Measurements from ENCODE around the gene SMIM10L2A. TPM values are rescaled to one million over a fixed set of nuclear protein-coding genes. Genes with fewer than 3 reads are reported as not detected.
"Not testable (repeated sequence)": the region's sequence is repeated elsewhere in the genome, so short reads cannot be mapped to it uniquely, and the experiment has no call there.

Gene SMIM10L2A
- total RNA-seq, 1 experiment from 2014 or later, result 18.3 TPM

DNA sequence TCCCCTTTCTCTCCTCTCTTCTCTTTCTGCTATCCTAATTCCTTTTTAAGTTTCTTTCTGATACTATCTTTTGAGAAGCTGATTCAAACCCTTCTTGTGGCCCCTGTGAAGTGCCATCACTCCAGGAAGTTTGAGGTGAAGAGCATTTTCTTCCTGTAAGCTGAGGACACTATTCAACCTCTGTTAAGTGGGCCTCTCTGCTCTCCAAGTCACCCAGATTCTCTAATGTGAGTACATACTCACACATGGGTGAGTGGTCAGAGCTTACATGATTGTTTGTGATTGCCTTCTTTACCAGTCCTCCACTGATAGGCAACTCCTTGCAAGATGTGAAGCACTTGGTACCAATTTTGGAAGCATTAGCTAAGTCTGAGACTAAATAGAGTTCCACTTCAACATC, 18.4 kb upstream of the SMIM10L2A start:
- Histone ChIP-seq H3K79me2 (ENCODE audit: insufficient read depth, low read length) (no peaks in the 10 kb centered on the region), H2BK12ac (ENCODE audit: insufficient read length, low read depth, low read length) (no peak overlapping the region), H4K20me1 (ENCODE audit: control insufficient read depth, insufficient read depth, insufficient read length) (no peaks in the 10 kb centered on the region), H3K9me3 (ENCODE audit: control insufficient read depth, low read depth, low read length) (peaks cover 36% of the 10 kb centered on the region), H3K14ac (ENCODE audit: insufficient read depth, low read length) (no peak overlapping the region), H3K79me1 (ENCODE audit: insufficient read depth, low read depth, low read length, poor library complexity, severe bottlenecking) (no peaks in the 10 kb centered on the region), H3K18ac (ENCODE audit: insufficient read length, low read depth, low read length) (no peak overlapping the region), H3K56ac (ENCODE audit: insufficient read length, low read depth, low read length) (no peak overlapping the region), H3K4ac (ENCODE audit: low read depth, low read length) (no peak overlapping the region), H2AFZ (ENCODE audit: low read length) (no peak overlapping the region), H3K23ac (ENCODE audit: insufficient read length, low read depth, low read length) (no peak overlapping the region), H4K91ac (ENCODE audit: insufficient read length, low read depth, low read length) (no peak overlapping the region), H3K4me1 (ENCODE audit: insufficient read depth, low read length) (no peaks in the 10 kb centered on the region), H4K5ac (ENCODE audit: insufficient read length, low read depth, low read length) (no peak overlapping the region), H3K27me3 (ENCODE audit: insufficient read depth, low read length) (no peaks in the 10 kb centered on the region), H3K23me2 (ENCODE audit: insufficient read length, low read depth, low read length, poor library complexity, severe bottlenecking) (no peaks in the 10 kb centered on the region), H3K4me2 (ENCODE audit: insufficient read depth, insufficient read length, low read length) (no peak overlapping the region), H2BK15ac (ENCODE audit: low read depth, low read length) (no peak overlapping the region), H2BK120ac (ENCODE audit: low read depth, low read length, poor library complexity, severe bottlenecking) (no peak overlapping the region), H4K8ac (replicated peaks; ENCODE audit: insufficient read length, low read depth, low read length) (no peak overlapping the region), H3K9ac (ENCODE audit: extremely low read depth, insufficient read length, low read length) (no peak overlapping the region), H2BK20ac (ENCODE audit: low read depth, low read length, poor library complexity, severe bottlenecking) (no peak overlapping the region), H3K27ac (ENCODE audit: insufficient read length, low read depth, low read length) (no peak overlapping the region), H2AK5ac (ENCODE audit: insufficient read length, low read length) (no peak overlapping the region), H2BK5ac (ENCODE audit: insufficient read length, low read length) (no peak overlapping the region), H3T11ph (ENCODE audit: low read length) (no peak overlapping the region)
- Mint-ChIP-seq H3K27me3 (ENCODE audit: low read depth) (peaks cover 3% of the 10 kb centered on the region; the same call in 1 of the 2 replicates), H3K4me1 (peaks cover 29 to 34% of the 10 kb centered on the region in 2 experiments), H3K36me3 (ENCODE audit: insufficient read depth in 1 of 3, low read depth in 3 of 3) (no peaks in the 10 kb centered on the region), H3K9me3 (peaks cover 60 to 61% of the 10 kb centered on the region in 2 experiments), H3K4me3 (no peak overlapping the region), H3K27ac (no peak overlapping the region; a peak in 1 of 7 replicates)
- TF ChIP-seq, protein P1, sequence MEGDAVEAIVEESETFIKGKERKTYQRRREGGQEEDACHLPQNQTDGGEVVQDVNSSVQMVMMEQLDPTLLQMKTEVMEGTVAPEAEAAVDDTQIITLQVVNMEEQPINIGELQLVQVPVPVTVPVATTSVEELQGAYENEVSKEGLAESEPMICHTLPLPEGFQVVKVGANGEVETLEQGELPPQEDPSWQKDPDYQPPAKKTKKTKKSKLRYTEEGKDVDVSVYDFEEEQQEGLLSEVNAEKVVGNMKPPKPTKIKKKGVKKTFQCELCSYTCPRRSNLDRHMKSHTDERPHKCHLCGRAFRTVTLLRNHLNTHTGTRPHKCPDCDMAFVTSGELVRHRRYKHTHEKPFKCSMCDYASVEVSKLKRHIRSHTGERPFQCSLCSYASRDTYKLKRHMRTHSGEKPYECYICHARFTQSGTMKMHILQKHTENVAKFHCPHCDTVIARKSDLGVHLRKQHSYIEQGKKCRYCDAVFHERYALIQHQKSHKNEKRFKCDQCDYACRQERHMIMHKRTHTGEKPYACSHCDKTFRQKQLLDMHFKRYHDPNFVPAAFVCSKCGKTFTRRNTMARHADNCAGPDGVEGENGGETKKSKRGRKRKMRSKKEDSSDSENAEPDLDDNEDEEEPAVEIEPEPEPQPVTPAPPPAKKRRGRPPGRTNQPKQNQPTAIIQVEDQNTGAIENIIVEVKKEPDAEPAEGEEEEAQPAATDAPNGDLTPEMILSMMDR (conservative IDR thresholded peaks at IDR 0.05), result no peak
- DNase-seq, result no peak

DNA sequence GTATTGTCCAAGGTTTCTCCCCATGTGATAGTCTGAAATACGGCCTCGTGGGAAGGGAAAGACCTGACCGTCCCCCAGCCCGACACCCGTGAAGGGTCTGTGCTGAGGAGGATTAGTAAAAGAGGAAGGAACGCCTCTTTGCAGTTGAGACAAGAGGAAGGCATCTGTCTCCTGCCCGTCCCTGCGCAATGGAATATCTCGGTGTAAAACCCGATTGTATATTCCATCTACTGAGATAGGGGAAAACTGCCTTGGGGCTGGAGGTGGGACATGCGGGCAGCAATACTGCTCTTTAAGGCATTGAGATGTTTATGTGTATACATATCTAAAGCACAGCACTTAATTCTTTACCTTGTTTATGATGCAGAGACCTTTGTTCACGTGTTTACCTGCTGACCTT, 15.3 kb upstream of the SMIM10L2A start:
- not testable (repeated sequence) for H3K56ac ChIP-seq (ENCODE audit: insufficient read length, low read depth, low read length); H3K27me3 ChIP-seq (ENCODE audit: insufficient read depth, low read length); H2AK5ac ChIP-seq (ENCODE audit: insufficient read length, low read length); H2AFZ ChIP-seq (ENCODE audit: low read length); H3T11ph ChIP-seq (ENCODE audit: low read length); H3K4me1 ChIP-seq (ENCODE audit: insufficient read depth, low read length); H3K23ac ChIP-seq (ENCODE audit: insufficient read length, low read depth, low read length); H3K27ac ChIP-seq (ENCODE audit: insufficient read length, low read depth, low read length); H4K8ac ChIP-seq (replicated peaks; ENCODE audit: insufficient read length, low read depth, low read length); H2BK120ac ChIP-seq (ENCODE audit: low read depth, low read length, poor library complexity, severe bottlenecking); H3K18ac ChIP-seq (ENCODE audit: insufficient read length, low read depth, low read length); H3K4me2 ChIP-seq (ENCODE audit: insufficient read depth, insufficient read length, low read length); H3K9ac ChIP-seq (ENCODE audit: extremely low read depth, insufficient read length, low read length); H2BK12ac ChIP-seq (ENCODE audit: insufficient read length, low read depth, low read length); H3K23me2 ChIP-seq (ENCODE audit: insufficient read length, low read depth, low read length, poor library complexity, severe bottlenecking); H3K27me3 Mint-ChIP-seq (ENCODE audit: low read depth); H3K79me2 ChIP-seq (ENCODE audit: insufficient read depth, low read length); H4K20me1 ChIP-seq (ENCODE audit: control insufficient read depth, insufficient read depth, insufficient read length); DNase-seq; H3K79me1 ChIP-seq (ENCODE audit: insufficient read depth, low read depth, low read length, poor library complexity, severe bottlenecking); H3K4ac ChIP-seq (ENCODE audit: low read depth, low read length); H4K91ac ChIP-seq (ENCODE audit: insufficient read length, low read depth, low read length); H4K5ac ChIP-seq (ENCODE audit: insufficient read length, low read depth, low read length); H3K14ac ChIP-seq (ENCODE audit: insufficient read depth, low read length); H2BK15ac ChIP-seq (ENCODE audit: low read depth, low read length); H3K36me3 Mint-ChIP-seq (ENCODE audit: insufficient read depth in 1 of 3, low read depth in 3 of 3); H2BK20ac ChIP-seq (ENCODE audit: low read depth, low read length, poor library complexity, severe bottlenecking); H2BK5ac ChIP-seq (ENCODE audit: insufficient read length, low read length)
- Mint-ChIP-seq H3K4me1 (peaks cover 36 to 39% of the 10 kb centered on the region in 2 experiments), H3K9me3 (peaks cover 61 to 63% of the 10 kb centered on the region in 2 experiments), H3K27ac (peak overlapping the region in 2 of 3 experiments; percentile 85 to 88; a peak in 4 of 7 replicates), H3K4me3 (peak overlapping the region in 1 of 2 experiments; percentile 53; a peak in 2 of 5 replicates)
- H3K9me3 ChIP-seq (ENCODE audit: control insufficient read depth, low read depth, low read length), result peaks cover 40% of the 10 kb centered on the region
- no CpG with 5 or more reads among the region's 12 CpGs for WGBS (ENCODE audit: extremely low coverage, insufficient read length, low lambda C conversion rate)
